Heart left ventricle (tissue), 16 donors: ENCODE results near the gene PRR13. TPM values are rescaled to one million over a fixed set of nuclear protein-coding genes. Genes with fewer than 3 reads are reported as not detected.
"Not testable (repeated sequence)": the region's sequence is repeated elsewhere in the genome, so short reads cannot be mapped to it uniquely, and the experiment has no call there.

Experiments used
- ATAC-seq, 4 donors: fragments of 200-7000 bp; cut with Tn5 transposase; one replicate each; pipeline ENCODE4 v1.9.1; 2020 to 2022; ENCODE audit warnings: moderate library complexity in 4 of 4, mild to moderate bottlenecking in 3 of 4, moderate number of reproducible peaks in 1 of 4
- DNase-seq, 5 donors: peaks; one replicate each; pipeline ENCODE4 v3.0.0-alpha.2; 2020
- H3K27ac ChIP-seq, 12 donors: fragments of 200-600 bp; sonication (generic) in 4 of 12; one replicate each; pipeline versions ENCODE4 v1.5.0 to v1.8.0; 2016 to 2022; ENCODE audit warnings: mild to moderate bottlenecking in 2 of 12
- H3K27me3 ChIP-seq, 9 donors: fragments of 200-600 bp; sonication (generic) in 2 of 9; one replicate each; pipeline versions ENCODE4 v1.5.1 to v1.8.0; 2016 to 2022; ENCODE audit warnings: mild to moderate bottlenecking in 3 of 9
- H3K36me3 ChIP-seq, 9 donors: fragments of 200-600 bp; sonication (generic) in 2 of 9; one replicate each; pipeline versions ENCODE4 v1.5.0 to v1.8.0; 2018 to 2022; ENCODE audit warnings: mild to moderate bottlenecking in 2 of 9
- H3K4me1 ChIP-seq, 12 donors: fragments of 200-600 bp; sonication (generic) in 4 of 12; one replicate each; pipeline versions ENCODE4 v1.5.0 to v1.8.0; 2016 to 2022; ENCODE audit warnings: mild to moderate bottlenecking in 3 of 12
- H3K4me3 ChIP-seq, 12 donors: fragments of 200-600 bp; sonication (generic) in 4 of 12; one replicate each; pipeline versions ENCODE4 v1.5.0 to v1.8.0; 2017 to 2022; ENCODE audit warnings: mild to moderate bottlenecking in 9 of 12, moderate library complexity in 4 of 12
- H3K9me3 ChIP-seq, 12 donors: fragments of 200-600 bp; sonication (generic) in 4 of 12; one replicate each; pipeline versions ENCODE4 v1.5.0 to v1.8.0; 2016 to 2022; ENCODE audit warnings: mild to moderate bottlenecking in 1 of 12
- POLR2A ChIP-seq, 2 donors: fragments of 450-650 bp; IDR thresholded peaks; one replicate each; pipeline ENCODE4 v1.6.1; 2017; ENCODE audit warnings: antibody characterized with exemption in 2 of 2, mild to moderate bottlenecking in 2 of 2, moderate library complexity in 2 of 2
- WGBS, 4 donors: extraction: QIAGEN DNeasy Blood & Tissue Kit in 2 of 4; methylation state at CpG; one replicate each; pipeline versions ENCODE4 v1.1.5 to v1.1.7; 2013 to 2018; 5-methylcytosine and 5-hydroxymethylcytosine counted together
- intact Hi-C, 10 donors: fragments of 100-400 bp; cut with DNase I; formaldehyde crosslinking; loops; one replicate each; pipeline versions ENCODE4 v1.11.1 to v1.14.2; 2022
- polyA plus RNA-seq, 2 donors: library from polyadenylated mRNA; stranded (reverse); fragments of 200-250 nt; gene quantifications; one replicate each; pipeline ENCODE4 v1.2.3, GENCODE V29; 2013
- total RNA-seq, 9 donors: library from RNA; depleted of rRNA in 2 of 9; stranded (reverse); fragments of >200 nt in 2 of 9; fragmentation: NEBNext Ultra II Directional in 3 of 9; extraction: Animal tissue kit (Norgen Biotek cat#: 25700) in 3 of 9; gene quantifications; one replicate each; pipeline versions ENCODE4 v1.1.0 to v1.2.4, GENCODE V29; 2016 to 2023
- TF ChIP-seq, protein P1 (sequence below), 12 donors: fragments of 200-600 bp; sonication (generic) in 4 of 12; IDR thresholded peaks; one replicate each; pipeline versions ENCODE4 v1.5.0 to v1.8.0; 2018 to 2022; ENCODE audit warnings: antibody characterized with exemption in 12 of 12, mild to moderate bottlenecking in 5 of 12
- donor health status: ischemic (EF 13 %, LVEDD 7.1; RV severe dilation, severe dysfunction).
- donor health status: healthy with polysubstance abuse.
- donor health status: DM: no; HTN: yes; CAD: no.
- donor health status: DM: no; HTN: no; CAD: no.
- donor health status: ischemic (EF 25% LVEDD 6.9; RV normal size, moderate dysfunction).
- donor health status: ischemic (EF 25% LVEDD 5.7; RV mildly dilated, moderate dysfunction).
- donor health status: healthy.
- donor health status: DM: yes; HTN: yes; CAD: no.
- donor health status: ischemic (EF 35%, LVEDD 5.7; RV mildly dilated, moderate dysfunction).
- donor health status: nonischemic (EF 11% LVEDD 7.7; RV severe dilation, severe dysfunction).
- donor health status: DM: yes; HTN: yes; CAD: no.
- donor health status: PGD.
- donor health status: ischemic (EF 29% LVEDD 5.4; RV normal size, mild dysfunction).
- donor health status: nonischemic (EF 23%, LVEDD 6.1; RV moderate dilation, normal function).

PRR13 gene
- total and polyA plus RNA-seq, 11 donors = 25.7 to 121 (median 53.1) TPM

DNA sequence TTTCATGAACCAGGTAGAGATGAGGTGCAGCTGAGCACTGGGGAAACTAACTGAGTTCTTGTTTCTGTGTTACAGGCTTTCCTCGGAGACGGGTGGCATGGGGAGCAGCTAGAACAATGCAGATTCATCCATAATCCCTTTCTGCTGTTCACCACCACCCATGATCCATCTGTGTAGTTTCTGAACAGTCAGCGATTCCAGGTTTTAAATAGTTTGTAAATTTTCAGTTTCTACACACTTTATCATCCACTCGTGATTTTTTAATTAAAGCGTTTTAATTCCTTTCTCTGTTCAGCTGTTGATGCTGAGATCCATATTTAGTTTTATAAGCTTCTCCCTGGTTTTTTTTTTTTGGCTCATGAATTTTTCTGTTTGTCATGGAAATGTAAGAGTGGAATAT lies 37.8 kb downstream of the PRR13 start:
- intact Hi-C loops = no loop called here
- no peaks in the 10 kb centered on the region for H3K27me3 ChIP-seq
- no peaks in the 10 kb centered on the region for H3K9me3 ChIP-seq
- H3K4me1 ChIP-seq = peaks cover 0 to 69% (median 32%) of the 10 kb centered on the region in 12 donors
- H3K36me3 ChIP-seq = peaks cover 0 to 100% (median 99%) of the 10 kb centered on the region in 9 donors
- peak overlapping the region in 1 of 12 donors; percentile 27 for H3K27ac ChIP-seq
- H3K4me3 ChIP-seq = no peak overlapping the region
- ATAC-seq (no peak), DNase-seq (no peak)
- 71 to 81% (median 76%) methylated on average over 5 of the region's 5 CpGs for WGBS, 4 donors
- no peak for TF ChIP-seq POLR2A (IDR thresholded peaks at IDR 0.05)
- TF ChIP-seq, protein P1, sequence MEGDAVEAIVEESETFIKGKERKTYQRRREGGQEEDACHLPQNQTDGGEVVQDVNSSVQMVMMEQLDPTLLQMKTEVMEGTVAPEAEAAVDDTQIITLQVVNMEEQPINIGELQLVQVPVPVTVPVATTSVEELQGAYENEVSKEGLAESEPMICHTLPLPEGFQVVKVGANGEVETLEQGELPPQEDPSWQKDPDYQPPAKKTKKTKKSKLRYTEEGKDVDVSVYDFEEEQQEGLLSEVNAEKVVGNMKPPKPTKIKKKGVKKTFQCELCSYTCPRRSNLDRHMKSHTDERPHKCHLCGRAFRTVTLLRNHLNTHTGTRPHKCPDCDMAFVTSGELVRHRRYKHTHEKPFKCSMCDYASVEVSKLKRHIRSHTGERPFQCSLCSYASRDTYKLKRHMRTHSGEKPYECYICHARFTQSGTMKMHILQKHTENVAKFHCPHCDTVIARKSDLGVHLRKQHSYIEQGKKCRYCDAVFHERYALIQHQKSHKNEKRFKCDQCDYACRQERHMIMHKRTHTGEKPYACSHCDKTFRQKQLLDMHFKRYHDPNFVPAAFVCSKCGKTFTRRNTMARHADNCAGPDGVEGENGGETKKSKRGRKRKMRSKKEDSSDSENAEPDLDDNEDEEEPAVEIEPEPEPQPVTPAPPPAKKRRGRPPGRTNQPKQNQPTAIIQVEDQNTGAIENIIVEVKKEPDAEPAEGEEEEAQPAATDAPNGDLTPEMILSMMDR (IDR thresholded peaks at IDR 0.05) = no peak

DNA sequence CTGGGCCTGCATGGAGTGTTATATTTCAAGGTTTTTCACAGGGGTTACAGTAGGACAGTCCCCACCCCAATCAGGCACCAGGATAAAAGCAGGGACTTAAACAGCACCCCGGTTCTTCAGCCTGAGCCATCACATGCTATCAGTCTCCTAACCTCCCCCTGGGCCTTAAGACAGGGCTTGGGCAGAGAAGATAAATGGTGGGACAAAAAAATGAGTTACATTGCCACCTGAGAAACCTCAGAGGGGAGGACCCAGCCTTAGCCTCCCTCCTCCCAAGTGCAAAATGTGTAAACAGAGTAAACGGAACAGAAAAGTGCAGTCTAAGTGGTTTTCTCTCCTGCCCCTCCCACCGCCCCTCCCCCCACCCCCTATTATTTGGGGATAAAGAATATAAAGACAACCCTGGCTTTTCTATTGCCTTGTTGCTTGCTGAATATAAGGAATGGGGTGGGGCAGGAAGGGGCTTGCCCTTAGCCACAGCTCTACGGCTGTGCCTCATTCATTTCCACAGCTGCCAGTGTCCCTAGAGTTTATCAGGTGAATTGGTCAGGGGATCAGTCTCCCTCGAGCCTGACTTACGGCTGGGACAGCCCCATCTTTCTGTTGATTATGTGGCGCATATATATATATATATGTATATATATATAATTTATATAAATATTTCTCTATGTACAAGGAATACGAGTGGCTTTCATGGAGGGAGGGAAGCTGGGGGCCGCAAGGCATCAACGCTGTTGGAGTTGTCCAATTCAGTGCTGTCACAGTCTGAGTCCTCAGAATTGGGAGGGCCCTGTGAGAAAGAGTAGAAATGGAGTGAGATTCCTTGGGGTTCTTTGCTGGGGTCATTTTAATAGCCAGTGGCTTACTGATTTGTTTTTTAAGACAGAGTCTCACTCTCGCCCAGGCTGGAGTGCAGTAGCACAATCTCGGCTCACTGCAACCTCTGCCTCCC lies 39.2 kb downstream of the PRR13 start:
- WGBS, 4 donors = 59 to 71% (median 61%) methylated on average over 12 of the region's 12 CpGs
- peaks cover 0 to 100% (median 99%) of the 10 kb centered on the region in 9 donors for H3K36me3 ChIP-seq
- no peak overlapping the region for H3K4me3 ChIP-seq
- no peaks in the 10 kb centered on the region for H3K9me3 ChIP-seq
- peak overlapping the region in 1 of 12 donors; percentile 13 for H3K27ac ChIP-seq
- ATAC-seq = no peak
- H3K4me1 ChIP-seq = peaks cover 0 to 55% (median 21%) of the 10 kb centered on the region in 12 donors
- H3K27me3 ChIP-seq = no peaks in the 10 kb centered on the region
- DNase-seq = no peak
- intact Hi-C loops = no loop called here
- TF ChIP-seq, protein P1 (IDR thresholded peaks at IDR 0.05) = no peak
- TF ChIP-seq POLR2A (IDR thresholded peaks at IDR 0.05) = no peak

DNA sequence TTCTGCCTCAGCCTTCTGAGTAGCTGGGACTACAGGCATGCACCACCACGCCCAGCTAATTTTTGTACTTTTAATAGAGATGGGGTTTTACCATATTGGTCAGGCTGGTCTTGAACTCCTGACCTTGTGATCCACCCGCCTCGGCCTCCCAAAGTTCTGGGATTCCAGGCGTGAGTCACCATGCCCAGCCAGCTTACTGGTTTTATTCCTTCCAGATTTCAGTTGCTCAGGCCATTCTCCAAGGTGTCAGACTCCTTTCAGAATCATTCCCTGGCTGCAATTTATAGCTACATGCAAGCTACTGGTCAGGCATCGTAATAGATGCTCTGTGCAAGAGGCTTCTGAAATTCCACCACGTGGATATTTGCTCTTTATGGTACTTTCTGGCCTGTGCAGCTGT lies 39.9 kb downstream of the PRR13 start:
- not testable (repeated sequence) for ATAC-seq
- WGBS, 4 donors = 62 to 76% (median 71%) methylated on average over 6 of the region's 6 CpGs
- H3K4me1 ChIP-seq = peaks cover 0 to 48% (median 16%) of the 10 kb centered on the region in 12 donors

DNA sequence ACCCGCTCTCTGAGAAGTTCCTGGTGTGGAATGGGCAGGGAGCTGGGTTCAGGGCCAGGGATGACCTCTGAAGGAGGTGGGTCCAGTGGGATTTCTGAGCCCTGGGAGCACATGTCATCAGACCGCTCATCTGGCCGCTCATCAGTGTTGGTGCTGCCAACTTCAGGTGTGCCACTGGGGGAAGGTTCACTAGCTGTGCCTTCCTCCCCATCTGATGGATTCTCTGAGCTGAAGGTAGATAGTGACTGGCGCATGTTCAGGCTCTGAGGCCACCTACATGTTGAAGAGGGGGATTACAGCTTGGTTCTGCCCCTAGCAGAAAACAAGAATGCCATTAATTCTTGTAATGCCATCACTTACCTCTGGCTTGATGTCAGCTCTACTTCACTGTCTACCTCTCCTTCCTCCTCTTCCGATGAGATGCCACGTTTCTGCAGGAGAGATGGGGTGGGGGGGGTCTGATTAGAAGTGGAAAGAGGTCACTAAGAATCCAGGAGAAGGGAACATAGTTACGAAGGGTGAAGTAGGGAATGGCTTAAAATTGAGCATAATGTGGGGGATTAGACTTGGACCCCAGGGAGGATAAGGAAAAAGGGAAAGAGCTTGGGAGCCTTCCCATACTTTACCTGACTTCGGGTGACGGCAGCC lies 40.5 kb downstream of the PRR13 start:
- peak overlapping the region in 1 of 12 donors; percentile 31 for H3K27ac ChIP-seq
- TF ChIP-seq POLR2A (IDR thresholded peaks at IDR 0.05) = no peak
- TF ChIP-seq, protein P1 (IDR thresholded peaks at IDR 0.05) = no peak
- H3K4me1 ChIP-seq = peaks cover 0 to 43% (median 15%) of the 10 kb centered on the region in 12 donors
- no peaks in the 10 kb centered on the region for H3K9me3 ChIP-seq
- peak in 1 of 4 donors; percentile 2 for ATAC-seq
- intact Hi-C loops = no loop called here
- no peak overlapping the region for H3K4me3 ChIP-seq
- peaks cover 0 to 100% (median 95%) of the 10 kb centered on the region in 9 donors for H3K36me3 ChIP-seq
- H3K27me3 ChIP-seq = no peaks in the 10 kb centered on the region
- DNase-seq = no peak
- WGBS, 4 donors = 66 to 73% (median 71%) methylated on average over 9 of the region's 9 CpGs

More for the DNA sequence above, 39.9 kb downstream of the PRR13 start:
- Histone ChIP-seq H3K27ac (peak overlapping the region in 1 of 12 donors; percentile 13), H3K36me3 (peaks cover 0 to 100% (median 99%) of the 10 kb centered on the region in 9 donors)
- DNase-seq, H3K27me3 ChIP-seq, H3K9me3 ChIP-seq, H3K4me3 ChIP-seq, intact Hi-C loops: not testable (repeated sequence)
